HG03432 (cell line): ENCODE results near the gene REPIN1.

Experiments
- ATAC-seq: cut with Tn5 transposase; IDR thresholded peaks from one replicate; pipeline ENCODE4 v1.9.1; 2021; ENCODE audit warnings: mild to moderate bottlenecking, moderate library complexity; ENCODE audit not compliant: unreplicated experiment

REPIN1 gene

GRCh38 chr7:150404805-150405583, 36.4 kb downstream of the REPIN1 start:
- peak; percentile 53 for ATAC-seq

GRCh38 chr7:150405584-150406311, 37.1 kb downstream of the REPIN1 start:
- no peak for ATAC-seq

DNA sequence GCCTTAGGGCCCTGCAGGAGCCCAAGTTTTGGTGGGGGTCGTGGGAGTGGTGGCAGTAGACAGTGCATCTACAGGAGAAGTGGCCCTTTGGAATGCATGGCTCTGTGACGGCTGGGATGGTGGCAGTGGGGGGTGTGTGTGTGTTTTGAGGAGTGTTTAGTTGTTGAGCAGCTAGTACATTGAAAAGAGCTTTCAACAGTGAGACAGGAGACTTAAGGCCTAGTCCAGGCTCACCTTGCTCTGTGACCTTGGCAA, 37.6 kb downstream of the REPIN1 start:
- no peak for ATAC-seq

DNA sequence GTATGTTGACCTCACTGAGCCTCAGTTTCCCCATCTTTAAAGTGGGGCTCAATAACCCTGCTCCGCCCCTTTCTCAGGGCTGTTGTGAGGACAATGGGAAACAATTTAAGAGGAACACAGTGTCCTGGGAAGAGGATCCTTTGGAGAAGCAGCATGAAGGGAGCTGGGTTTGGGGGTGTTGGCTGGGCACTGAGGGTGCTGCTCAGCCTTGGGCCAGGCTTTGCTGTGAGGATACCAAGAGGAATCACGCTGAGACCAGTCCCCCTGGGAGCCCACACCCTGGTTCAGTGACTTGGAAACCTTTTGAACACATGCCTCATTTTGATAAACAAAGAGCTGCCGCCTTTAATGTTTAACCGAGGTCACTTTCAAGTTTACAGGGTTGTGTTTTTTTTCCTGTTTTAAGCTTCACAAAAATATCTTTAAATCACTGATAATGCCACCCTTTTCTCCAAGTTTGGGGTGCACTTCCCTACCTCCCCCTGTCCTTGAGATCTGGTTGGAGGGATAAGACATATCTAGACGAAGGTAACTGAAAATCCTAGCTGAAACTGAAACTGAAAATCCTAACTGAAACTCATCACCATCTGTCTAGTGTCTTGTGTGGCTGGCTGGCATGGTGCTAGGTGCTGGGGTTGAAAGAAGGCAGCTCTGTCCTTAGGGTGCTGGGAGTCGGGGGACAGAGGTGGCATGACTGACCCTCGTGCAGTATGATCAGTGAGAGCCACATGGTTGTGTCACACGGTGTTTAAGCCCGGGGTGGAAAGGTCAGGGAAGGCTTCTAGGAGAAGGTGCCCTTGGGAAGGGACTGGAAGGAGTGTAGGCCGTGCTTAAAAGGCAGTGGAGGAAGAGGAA, 38.2 kb downstream of the REPIN1 start:
- ATAC-seq, result peak; percentile 61

- no peak for ATAC-seq
Measured at GRCh38 chr7:150407588-150408392, 39.2 kb downstream of the REPIN1 start.

DNA sequence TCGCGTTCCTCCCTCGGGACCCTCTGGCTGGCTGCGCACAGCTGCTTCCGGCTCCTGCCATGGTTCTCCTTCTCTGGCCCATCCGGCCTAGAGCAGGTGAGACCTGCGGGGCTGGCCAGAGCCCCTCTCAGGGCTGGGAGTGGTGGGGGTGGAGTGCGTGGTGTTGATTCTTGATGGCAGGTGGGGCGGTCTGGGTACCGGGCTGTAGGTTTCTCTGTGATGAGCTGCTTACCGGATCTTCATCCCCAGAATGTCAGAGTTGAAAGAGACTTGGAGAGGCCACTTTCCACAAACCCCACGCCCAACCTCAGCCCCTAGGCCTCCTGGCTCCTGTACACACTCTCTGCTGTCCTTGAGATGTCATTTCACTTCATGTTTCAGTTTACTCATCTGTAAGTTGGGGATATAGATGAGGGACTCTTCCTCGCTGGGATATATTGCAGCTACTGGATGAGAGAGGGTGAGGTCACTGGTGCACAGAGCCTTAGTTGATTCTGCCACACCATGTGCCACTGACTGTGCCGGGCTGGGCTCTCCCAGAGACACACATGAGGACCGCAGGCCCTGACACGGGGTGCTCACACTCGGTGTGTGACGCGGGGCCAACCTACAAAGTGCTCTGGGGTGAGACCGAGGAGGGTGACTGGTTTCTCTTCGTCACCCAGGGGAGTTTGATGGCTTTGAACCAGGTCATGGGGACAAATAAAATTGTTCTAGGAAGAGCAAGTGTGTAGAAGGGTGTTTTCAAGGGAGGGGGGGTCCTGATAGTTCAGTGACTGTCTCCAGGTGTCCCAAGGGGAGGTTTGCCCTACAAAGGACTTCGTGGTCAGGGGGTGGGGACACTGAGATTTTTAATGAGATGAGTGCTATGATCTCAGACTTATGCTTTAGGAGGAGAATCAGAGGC, 40.0 kb downstream of the REPIN1 start:
- peak; percentile 19 for ATAC-seq

GRCh38 chr7:150409300-150410030, 40.8 kb downstream of the REPIN1 start:
- ATAC-seq, result no peak

DNA sequence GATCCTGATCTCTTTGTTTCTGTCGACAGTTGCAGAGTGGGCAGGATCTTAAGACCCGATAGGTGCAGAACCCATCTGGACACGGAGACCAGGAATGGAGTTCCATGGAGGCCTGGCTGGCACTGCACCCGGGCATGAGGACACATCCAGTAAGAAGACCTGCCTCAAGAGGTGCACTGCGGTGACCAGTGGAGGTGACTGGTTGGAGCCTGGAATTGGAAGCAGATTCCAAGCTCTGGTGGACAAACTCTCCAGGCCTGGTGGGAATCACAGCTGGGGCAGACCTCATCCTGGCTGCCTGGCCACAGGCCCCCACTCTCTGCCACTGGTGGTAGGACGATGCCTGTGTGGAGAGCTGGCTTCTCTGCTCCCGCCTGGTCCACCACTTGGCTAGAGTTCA, 41.5 kb downstream of the REPIN1 start:
- ATAC-seq, result no peak

DNA sequence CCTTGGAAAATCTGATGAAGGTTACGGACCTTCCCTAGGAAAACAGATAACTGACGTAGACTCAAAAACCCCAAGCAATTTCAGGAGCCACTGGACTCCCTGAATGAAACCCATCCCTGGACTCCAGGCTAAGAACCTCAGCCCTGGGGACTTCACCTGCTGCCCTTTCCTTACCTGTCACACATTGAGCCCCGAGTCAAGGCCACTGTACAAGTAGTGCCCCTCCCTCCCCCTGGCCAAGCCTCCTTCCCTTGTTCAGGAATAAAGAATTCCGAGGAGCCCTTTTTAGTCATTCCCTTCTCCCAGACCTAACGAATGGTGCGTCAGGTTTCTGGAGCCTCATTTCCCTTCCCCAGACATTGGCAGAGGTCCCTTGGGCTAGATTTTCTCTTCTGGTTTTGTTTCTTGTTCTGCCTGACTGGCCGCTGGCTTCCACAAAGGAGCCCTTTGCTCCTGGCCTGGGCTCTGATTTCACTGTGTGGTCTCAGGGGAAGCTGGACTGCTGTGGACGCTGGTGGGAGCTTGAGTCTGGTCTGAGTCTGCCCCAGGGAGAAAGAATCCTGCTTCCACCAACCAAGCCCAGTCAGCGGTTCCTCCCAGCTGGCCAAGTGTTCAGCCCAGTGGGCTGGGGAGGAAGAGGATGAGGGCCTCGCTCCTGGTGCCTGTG, 42.2 kb downstream of the REPIN1 start:
- no peak for ATAC-seq

DNA sequence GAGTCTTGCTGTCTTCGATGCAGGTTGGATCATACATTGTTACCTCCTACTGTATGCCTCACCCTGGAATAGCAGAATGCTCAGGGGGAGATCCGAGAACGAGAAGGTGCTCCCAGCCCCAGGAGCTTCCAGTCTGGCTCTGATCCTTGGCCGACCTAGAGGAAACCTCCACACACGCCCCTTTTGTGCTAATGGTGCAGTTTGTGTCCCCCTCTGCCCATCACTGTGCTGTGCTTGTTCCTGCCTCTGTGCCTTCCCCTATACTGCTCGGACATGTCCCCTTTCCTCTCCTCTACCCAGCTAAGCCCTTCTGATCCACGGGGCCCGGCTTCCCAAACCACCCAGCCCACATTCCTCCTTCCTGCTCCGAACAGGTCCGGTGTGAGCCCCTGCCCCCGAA, 43.0 kb downstream of the REPIN1 start:
- no peak for ATAC-seq

- ATAC-seq, result no peak
Measured at GRCh38 chr7:150412016-150412415, 43.4 kb downstream of the REPIN1 start.

DNA sequence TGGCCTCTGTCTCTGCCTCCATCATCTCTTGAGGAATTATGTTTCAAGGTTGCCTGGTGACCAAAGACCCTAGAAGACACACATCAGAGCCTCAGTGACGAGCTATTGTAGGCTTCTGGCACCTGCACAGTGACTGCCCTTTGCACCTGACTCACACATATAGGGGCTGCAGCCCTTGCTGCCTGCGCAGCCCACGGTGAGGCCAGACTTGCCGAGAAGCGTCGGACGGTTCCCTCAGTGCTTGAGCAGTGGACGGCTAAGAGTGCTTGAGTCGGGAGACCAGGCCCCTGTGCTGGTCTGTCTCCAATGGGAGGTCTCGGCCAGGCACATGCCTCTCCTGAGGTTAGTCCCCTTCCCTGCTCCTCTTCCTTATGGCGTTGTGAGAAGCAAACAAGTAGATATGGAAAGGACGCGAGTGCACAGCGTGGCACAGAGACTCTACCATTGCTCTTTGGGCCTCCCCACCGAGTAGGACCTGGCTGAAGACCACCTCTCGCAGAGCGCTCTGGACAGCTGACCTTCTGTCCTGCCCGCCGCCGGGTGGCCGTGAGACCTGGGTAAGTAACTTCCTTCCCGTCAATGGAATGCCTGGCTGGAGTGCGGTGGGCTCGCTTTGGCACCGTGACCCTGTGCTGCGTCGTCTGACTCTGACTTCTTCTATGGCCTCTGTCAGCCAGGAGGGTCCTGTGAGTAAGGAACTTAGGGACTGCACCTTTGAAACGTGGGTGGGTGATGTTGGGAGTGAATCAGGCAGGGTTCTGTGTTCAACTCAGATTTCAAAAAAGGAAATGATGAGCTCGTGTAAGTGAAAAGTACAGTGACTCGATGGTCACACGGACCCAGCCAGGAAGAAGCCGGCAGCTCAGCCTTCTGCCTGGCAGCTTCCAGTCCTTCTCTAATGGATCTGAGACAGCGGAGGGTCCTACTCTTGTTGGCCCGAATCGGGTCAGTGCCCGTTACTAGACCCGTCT, 44.2 kb downstream of the REPIN1 start:
- ATAC-seq, result no peak

DNA sequence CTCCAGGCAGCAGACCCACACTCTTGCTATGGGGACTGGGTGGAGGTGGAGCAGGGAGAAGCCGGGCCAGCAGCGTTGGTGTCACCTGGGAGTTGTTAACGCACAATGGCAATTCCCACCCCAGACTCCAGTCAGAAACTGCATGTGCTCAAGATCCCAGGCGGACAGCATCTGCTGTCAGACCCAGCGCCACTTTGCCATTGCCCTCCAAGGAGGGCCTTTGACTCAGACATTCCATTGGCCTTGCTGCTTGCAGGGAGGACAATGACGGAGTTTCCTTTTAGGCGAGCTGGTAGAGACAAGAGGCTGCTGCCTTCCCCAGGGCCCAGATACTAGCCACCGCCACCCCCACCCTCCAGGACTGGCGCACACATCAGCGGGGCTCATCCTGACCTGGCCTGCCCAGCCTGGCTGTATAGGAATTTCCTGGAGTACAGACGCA, 45.0 kb downstream of the REPIN1 start:
- ATAC-seq, result no peak

DNA sequence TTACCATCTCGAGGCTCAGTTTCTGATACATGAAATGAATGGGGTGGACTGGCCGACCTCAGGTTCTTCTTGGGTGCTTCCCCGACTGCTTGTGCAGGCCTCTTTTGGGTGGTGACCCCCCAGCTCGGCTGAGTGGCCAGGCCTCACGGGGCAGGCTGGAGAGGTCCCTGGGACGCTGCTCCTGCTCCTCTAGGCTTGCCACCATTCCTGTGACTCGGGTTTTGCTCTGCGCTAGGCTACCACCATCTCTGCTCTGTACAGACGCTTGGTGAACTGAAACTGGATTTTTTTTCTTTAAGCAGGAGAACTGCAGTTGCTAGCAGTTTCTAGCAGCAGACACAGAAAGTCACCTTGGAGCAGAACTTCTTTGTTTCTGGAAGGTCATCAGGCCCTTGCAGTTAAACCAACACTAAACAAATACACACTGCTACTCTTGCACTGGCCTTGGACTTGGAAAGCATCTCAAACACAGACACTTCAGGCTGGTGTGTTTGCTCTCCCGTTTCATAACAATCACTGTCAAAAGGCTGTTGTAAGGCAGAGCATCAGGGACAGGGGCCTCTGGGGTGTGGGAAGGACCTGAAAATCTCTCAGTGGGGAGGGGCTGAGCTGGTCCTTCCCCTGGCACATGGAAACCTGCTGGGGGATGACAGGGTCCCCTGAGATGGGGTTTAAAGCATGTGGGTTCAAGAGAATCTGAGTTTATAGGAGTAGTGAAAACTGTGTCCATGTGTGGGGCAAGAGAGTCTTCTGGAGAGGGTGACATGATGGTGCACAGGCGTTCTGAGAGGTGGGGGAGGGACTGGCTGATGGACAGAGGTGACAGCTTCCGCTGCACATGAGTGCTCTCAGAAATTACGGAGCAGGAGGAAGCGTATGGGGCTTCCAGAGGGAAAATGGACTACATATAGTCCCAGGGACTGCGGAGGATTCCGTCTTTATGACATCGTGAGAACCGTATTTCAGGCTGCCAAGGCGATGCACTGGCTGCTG, 46.8 kb downstream of the REPIN1 start:
- ATAC-seq, result no peak

DNA sequence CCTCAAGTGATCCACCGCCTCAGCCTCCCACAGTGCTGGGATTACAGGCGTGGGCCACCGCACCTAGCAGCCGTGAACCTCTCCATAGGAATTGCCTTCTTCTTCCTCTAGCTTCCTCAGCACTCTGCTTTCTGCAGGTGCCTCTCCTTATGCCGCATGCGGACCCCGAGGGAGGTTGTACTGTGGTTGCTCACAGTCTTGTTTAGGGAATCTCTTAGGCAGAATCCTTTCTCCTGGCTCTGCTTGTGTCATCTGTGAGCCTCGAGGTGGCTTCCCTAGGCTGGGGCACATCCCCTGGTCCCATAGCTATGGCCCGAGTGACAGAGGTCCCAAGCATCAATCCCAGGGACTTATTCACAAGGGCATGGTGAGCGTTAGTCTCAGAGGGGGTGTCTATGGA, 48.6 kb downstream of the REPIN1 start:
- no peak for ATAC-seq

DNA sequence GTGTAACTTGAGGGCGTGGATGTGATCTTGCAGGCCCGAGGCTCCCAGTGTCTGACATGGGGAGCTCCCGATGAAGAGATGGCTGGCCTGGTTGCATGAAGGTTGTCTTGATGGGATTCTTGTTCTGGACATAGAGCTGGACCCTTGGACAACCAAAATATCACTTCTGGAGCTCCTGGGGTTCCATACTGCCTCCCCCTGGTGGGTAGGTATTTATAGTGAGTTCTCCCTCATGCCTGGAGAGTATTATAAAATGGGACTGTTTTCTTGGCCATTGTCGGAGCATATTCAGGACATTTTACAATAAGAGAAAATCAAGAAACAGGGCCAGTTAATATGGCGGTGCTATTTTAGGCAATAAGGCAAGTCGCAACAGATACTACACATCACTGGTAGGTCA, 49.2 kb downstream of the REPIN1 start:
- no peak for ATAC-seq
